GM12878 (cell line): Measurements from ENCODE around the gene ENDOD1. TPM values are rescaled to one million over a fixed set of nuclear protein-coding genes. Genes with fewer than 3 reads are reported as not detected.

Experiments used
- ATAC-seq: fragments of 200-7000 bp; cut with Tn5 transposase; 3 replicates; pipeline ENCODE4 v1.9.1; 2020; ENCODE audit warnings: mild to moderate bottlenecking, moderate library complexity
- BruUV-seq: library from RNA; stranded (reverse); fragments of 400-500 nt; replicated peaks from 2 replicates; lab custom pipeline; 2021; lab: Mats Ljungman, UMichigan
- CTCF ChIA-PET: fragments of 300-600 bp; sonication (Branson Sonifier 250); formaldehyde crosslinking; extraction: SDS; loops from one replicate; lab custom pipeline; 2021; ENCODE audit warnings: inconsistent platforms; lab: Yijun Ruan, JAX
- POLR2A ChIA-PET: fragments of 350-600 bp; formaldehyde crosslinking; extraction: SDS; loops from one replicate; lab custom pipeline; 2021; ENCODE audit warnings: inconsistent platforms; lab: Charles Lee
- RAD21 ChIA-PET: fragments of 300-600 bp; sonication (Branson Sonifier 250); formaldehyde crosslinking; loops from one replicate; lab custom pipeline; 2023; ENCODE audit warnings: antibody characterized with exemption; ENCODE audit not compliant: unreplicated experiment; lab: Charles Lee
- SMC1A ChIA-PET: fragments of 300-600 bp; sonication (Branson Sonifier 250); formaldehyde crosslinking; loops from one replicate; lab custom pipeline; 2023; ENCODE audit not compliant: unreplicated experiment, uncharacterized antibody; lab: Charles Lee
- DNase-seq: peaks from one replicate; pipeline ENCODE4 v3.0.0-alpha.2; 2011; ENCODE audit warnings: low read depth, low spot score
- FAIRE-seq: peaks from 3 replicates; lab custom pipeline; 2011; peaks lifted over from hg19 to GRCh38; lab: Jason Lieb, UNC
- H2AFZ ChIP-seq: 2 replicates; pipeline ENCODE4 v1.6.0; 2011; ENCODE audit warnings: low read depth, low read length, control low read depth; ENCODE audit not compliant: control insufficient read depth
- H3K27ac ChIP-seq: 2 replicates; pipeline ENCODE4 v1.5.1; 2011; ENCODE audit warnings: control low read depth; ENCODE audit not compliant: control insufficient read depth, insufficient read depth
- H3K27me3 ChIP-seq, 2 experiments: replicated peaks in 1 of 2; 2 replicates each; pipeline versions ENCODE4 v1.6.0 to v1.6.1; 2011; ENCODE audit warnings: low read length in 1 of 2; ENCODE audit not compliant: control insufficient read depth in 2 of 2, insufficient read depth in 2 of 2
- H3K36me3 ChIP-seq, 2 experiments: 2 replicates each; pipeline ENCODE4 v1.5.1; 2011; ENCODE audit warnings: low read length in 1 of 2; ENCODE audit not compliant: control insufficient read depth in 2 of 2, insufficient read depth in 2 of 2
- H3K4me1 ChIP-seq: 2 replicates; pipeline ENCODE4 v1.6.1; 2011; ENCODE audit warnings: mild to moderate bottlenecking, low read length, moderate library complexity, mixed read lengths; ENCODE audit not compliant: control insufficient read depth, insufficient read depth
- H3K4me2 ChIP-seq: 2 replicates; pipeline ENCODE4 v1.6.0; 2011; ENCODE audit warnings: control low read depth; ENCODE audit not compliant: control insufficient read depth, insufficient read depth
- H3K4me3 ChIP-seq: fragments of 200-600 bp; sonication (generic); 2 replicates; pipeline ENCODE4 v1.5.1; 2016
- H3K79me2 ChIP-seq: 2 replicates; pipeline ENCODE4 v1.6.0; 2011; ENCODE audit warnings: low read length; ENCODE audit not compliant: control insufficient read depth, insufficient read depth
- H3K9ac ChIP-seq: 2 replicates; pipeline ENCODE4 v1.8.0; 2011; ENCODE audit warnings: low read length, control low read depth, mixed read lengths; ENCODE audit not compliant: control insufficient read depth, insufficient read depth
- H3K9me3 ChIP-seq: replicated peaks from 3 replicates; pipeline ENCODE4 v1.5.1; 2011; ENCODE audit warnings: mild to moderate bottlenecking, low read length; ENCODE audit not compliant: control insufficient read depth, insufficient read depth
- H4K20me1 ChIP-seq: 2 replicates; pipeline ENCODE4 v1.6.0; 2011; ENCODE audit not compliant: control insufficient read depth, insufficient read depth
- CREB1 ChIP-seq: IDR thresholded peaks from 2 replicates; pipeline ENCODE4 v1.6.1; 2012; ENCODE audit warnings: low read depth, mild to moderate bottlenecking, inconsistent platforms
- EZH2 ChIP-seq: IDR thresholded peaks from 2 replicates; pipeline ENCODE4 v1.6.1; 2012; ENCODE audit warnings: low read depth, mild to moderate bottlenecking, control low read depth, inconsistent platforms, low read length, borderline replicate concordance; ENCODE audit not compliant: control insufficient read depth
- FOS ChIP-seq: IDR thresholded peaks from 3 replicates; pipeline ENCODE4 v1.6.1; 2011; ENCODE audit warnings: borderline replicate concordance; ENCODE audit not compliant: insufficient read length; ENCODE audit errors: extremely low read depth
- IKZF1 ChIP-seq: fragments of 450-650 bp; conservative IDR thresholded peaks from 2 replicates; pipeline ENCODE4 v1.6.1; 2017; ENCODE audit warnings: antibody characterized with exemption, mild to moderate bottlenecking
- MEF2B ChIP-seq: fragments of 450-650 bp; IDR thresholded peaks from 2 replicates; pipeline ENCODE4 v1.6.1; 2018; ENCODE audit warnings: mild to moderate bottlenecking, moderate library complexity; ENCODE audit not compliant: partially characterized antibody, poor library complexity, severe bottlenecking
- MYC ChIP-seq: IDR thresholded peaks from 2 replicates; pipeline ENCODE4 v1.6.1; 2011; ENCODE audit warnings: mild to moderate bottlenecking, low read length, moderate library complexity, inconsistent platforms; ENCODE audit not compliant: insufficient read depth, insufficient replicate concordance, insufficient read length, severe bottlenecking
- NFIC ChIP-seq: IDR thresholded peaks from 2 replicates; pipeline ENCODE4 v1.6.1; 2012; ENCODE audit warnings: low read depth, mild to moderate bottlenecking, inconsistent platforms, low read length, moderate library complexity
- SUPT20H ChIP-seq: IDR thresholded peaks from 2 replicates; pipeline ENCODE4 v1.6.1; 2011; ENCODE audit warnings: low read depth, mild to moderate bottlenecking, low read length, moderate library complexity, borderline replicate concordance; ENCODE audit not compliant: control insufficient read depth
- ZBED1 ChIP-seq: IDR thresholded peaks from 2 replicates; pipeline ENCODE4 v1.6.1; 2016; ENCODE audit warnings: borderline replicate concordance
- ZNF217 ChIP-seq: fragments of 450-650 bp; IDR thresholded peaks from 2 replicates; pipeline ENCODE4 v1.6.1; 2017; ENCODE audit warnings: antibody characterized with exemption, mild to moderate bottlenecking
- WGBS: methylation state at CpG from one replicate; pipeline ENCODE4 v1.1.6; 2016; ENCODE audit warnings: low lambda C conversion rate; ENCODE audit not compliant: insufficient replicate concordance, insufficient coverage; ENCODE audit errors: missing lambda C conversion rate; 5-methylcytosine and 5-hydroxymethylcytosine counted together
- in situ Hi-C: fragments of 300-500 bp; cut with MboI; formaldehyde crosslinking; loops from 9 replicates; pipeline ENCODE4 v1.14.3; 2018; ENCODE audit warnings: mixed read lengths
- intact Hi-C: fragments of 100-400 bp; cut with micrococcal nuclease; formaldehyde crosslinking; loops from one replicate; pipeline ENCODE4 v1.14.2; 2022; ENCODE audit not compliant: unreplicated experiment
- polyA plus RNA-seq, 11 experiments: library from polyadenylated mRNA; depleted of rRNA in 4 of 11; unstranded in 6 of 11; stranded (reverse) in 5 of 11; fragments of >200 nt; fragmentation: Nextera tagmentation in 4 of 11; fragmentation: Illumina TruSeq in 1 of 11; extraction: Ambion mirVana in 4 of 11; extraction: Trizol in 1 of 11; gene quantifications; 1 replicate in 1 of 11; 2 replicates in 10 of 11; pipeline versions ENCODE4 v1.2.1 to v1.2.3, GENCODE V29; 2011 to 2016; ENCODE audit warnings: inconsistent platforms in 2 of 11, missing spikeins in 2 of 11, low read depth in 1 of 11
- total RNA-seq, 4 experiments: library from RNA; depleted of rRNA in 3 of 4; stranded (reverse); fragments of >200 nt in 3 of 4; fragmentation: Illumina TruSeq in 1 of 4; extraction: Trizol in 1 of 4; gene quantifications; 2 replicates each; pipeline versions ENCODE4 v1.2.1 to v1.2.3, GENCODE V29; 2013 to 2021
- TF ChIP-seq, protein P1 (sequence below): fragments of 450-650 bp; IDR thresholded peaks from 2 replicates; pipeline ENCODE4 v1.6.1; 2017; ENCODE audit warnings: low read depth, mild to moderate bottlenecking, moderate library complexity
- TF ChIP-seq, protein P2 (sequence below): IDR thresholded peaks from 2 replicates; pipeline ENCODE4 v1.6.1; 2012; ENCODE audit warnings: low read length, inconsistent platforms
- TF ChIP-seq, protein P3 (sequence below): fragments of 450-650 bp; IDR thresholded peaks from 2 replicates; pipeline ENCODE4 v1.6.1; 2017; ENCODE audit warnings: borderline replicate concordance

ENDOD1 gene
- total and polyA plus RNA-seq, 10 of the 15 experiments (the other 5 are each of a cell fraction or from before 2014, with no cell fraction given), result 6.0 to 30.0 (median 12.1) TPM

DNA sequence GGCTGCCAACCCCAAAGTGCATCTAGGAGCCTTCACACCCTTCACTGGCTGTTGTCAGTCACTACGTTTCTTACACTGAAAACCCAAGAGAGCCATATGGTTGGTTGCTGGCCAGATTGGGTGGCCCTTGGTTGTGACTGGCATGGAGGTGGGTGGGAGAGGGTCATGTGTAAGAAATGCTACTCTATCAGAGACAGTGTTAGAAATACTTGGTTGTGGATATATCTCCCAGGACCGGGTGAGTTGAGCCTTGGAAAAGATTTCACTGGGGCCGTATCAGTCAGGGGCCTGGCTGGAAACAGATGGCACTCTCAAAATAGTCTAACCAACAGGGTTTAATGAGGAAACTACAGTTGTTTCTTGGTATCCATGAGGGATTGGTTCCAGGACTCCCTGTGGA is 15.2 kb downstream of the ENDOD1 start:
- H3K9ac ChIP-seq, result no peak overlapping the region
- H3K79me2 ChIP-seq, result no peaks in the 10 kb centered on the region
- CTCF ChIA-PET, result interaction anchor here (1.7 kb wide), 1 partner anchor 35 kb away, joined by 4 read pairs; no protein-coding TSS in a partner anchor
- POLR2A ChIA-PET, result interaction anchor here (0.8 kb wide), 1 partner anchor 10 kb away, joined by 3 read pairs; no protein-coding TSS in a partner anchor
- ATAC-seq, result no peak
- in situ Hi-C loops, result no loop called here
- intact Hi-C loops, result no loop called here
- WGBS, result 96% methylated on average over 3 of the region's 3 CpGs
- no peak for FAIRE-seq
- H3K4me1 ChIP-seq, result no peaks in the 10 kb centered on the region
- H3K4me2 ChIP-seq, result no peak overlapping the region
- TF ChIP-seq, protein P1, sequence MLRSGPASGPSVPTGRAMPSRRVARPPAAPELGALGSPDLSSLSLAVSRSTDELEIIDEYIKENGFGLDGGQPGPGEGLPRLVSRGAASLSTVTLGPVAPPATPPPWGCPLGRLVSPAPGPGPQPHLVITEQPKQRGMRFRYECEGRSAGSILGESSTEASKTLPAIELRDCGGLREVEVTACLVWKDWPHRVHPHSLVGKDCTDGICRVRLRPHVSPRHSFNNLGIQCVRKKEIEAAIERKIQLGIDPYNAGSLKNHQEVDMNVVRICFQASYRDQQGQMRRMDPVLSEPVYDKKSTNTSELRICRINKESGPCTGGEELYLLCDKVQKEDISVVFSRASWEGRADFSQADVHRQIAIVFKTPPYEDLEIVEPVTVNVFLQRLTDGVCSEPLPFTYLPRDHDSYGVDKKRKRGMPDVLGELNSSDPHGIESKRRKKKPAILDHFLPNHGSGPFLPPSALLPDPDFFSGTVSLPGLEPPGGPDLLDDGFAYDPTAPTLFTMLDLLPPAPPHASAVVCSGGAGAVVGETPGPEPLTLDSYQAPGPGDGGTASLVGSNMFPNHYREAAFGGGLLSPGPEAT, result no peak
- TF ChIP-seq IKZF1 (no peak), ZBED1 (no peak), SUPT20H (no peak), ZNF217 (no peak), NFIC (no peak), FOS (no peak), EZH2 (no peak), MEF2B (no peak), CREB1 (no peak), MYC (no peak)
- TF ChIP-seq, protein P2, sequence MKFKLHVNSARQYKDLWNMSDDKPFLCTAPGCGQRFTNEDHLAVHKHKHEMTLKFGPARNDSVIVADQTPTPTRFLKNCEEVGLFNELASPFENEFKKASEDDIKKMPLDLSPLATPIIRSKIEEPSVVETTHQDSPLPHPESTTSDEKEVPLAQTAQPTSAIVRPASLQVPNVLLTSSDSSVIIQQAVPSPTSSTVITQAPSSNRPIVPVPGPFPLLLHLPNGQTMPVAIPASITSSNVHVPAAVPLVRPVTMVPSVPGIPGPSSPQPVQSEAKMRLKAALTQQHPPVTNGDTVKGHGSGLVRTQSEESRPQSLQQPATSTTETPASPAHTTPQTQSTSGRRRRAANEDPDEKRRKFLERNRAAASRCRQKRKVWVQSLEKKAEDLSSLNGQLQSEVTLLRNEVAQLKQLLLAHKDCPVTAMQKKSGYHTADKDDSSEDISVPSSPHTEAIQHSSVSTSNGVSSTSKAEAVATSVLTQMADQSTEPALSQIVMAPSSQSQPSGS, result no peak
- TF ChIP-seq, protein P3, sequence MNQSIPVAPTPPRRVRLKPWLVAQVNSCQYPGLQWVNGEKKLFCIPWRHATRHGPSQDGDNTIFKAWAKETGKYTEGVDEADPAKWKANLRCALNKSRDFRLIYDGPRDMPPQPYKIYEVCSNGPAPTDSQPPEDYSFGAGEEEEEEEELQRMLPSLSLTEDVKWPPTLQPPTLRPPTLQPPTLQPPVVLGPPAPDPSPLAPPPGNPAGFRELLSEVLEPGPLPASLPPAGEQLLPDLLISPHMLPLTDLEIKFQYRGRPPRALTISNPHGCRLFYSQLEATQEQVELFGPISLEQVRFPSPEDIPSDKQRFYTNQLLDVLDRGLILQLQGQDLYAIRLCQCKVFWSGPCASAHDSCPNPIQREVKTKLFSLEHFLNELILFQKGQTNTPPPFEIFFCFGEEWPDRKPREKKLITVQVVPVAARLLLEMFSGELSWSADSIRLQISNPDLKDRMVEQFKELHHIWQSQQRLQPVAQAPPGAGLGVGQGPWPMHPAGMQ, result no peak
- TF ChIP-seq, all 136 proteins: peak for 0
- H4K20me1 ChIP-seq, result no peaks in the 10 kb centered on the region
- H3K9me3 ChIP-seq, result no peaks in the 10 kb centered on the region
- DNase-seq, result no peak
- peaks cover 0 to 4% of the 10 kb centered on the region in 2 experiments; a peak in 1 of 4 replicates for H3K36me3 ChIP-seq
- no peak overlapping the region for H3K4me3 ChIP-seq
- H2AFZ ChIP-seq, result no peak overlapping the region
- ChIA-PET RAD21 (no interaction called here), SMC1A (interaction anchor here (0.7 to 1.0 kb wide), 2 partner anchors 9 to 33 kb away, joined by 3 read pairs; no protein-coding TSS in a partner anchor)
- H3K27ac ChIP-seq, result no peak overlapping the region
- no TSS peak for BruUV-seq
- H3K27me3 ChIP-seq, result no peaks in the 10 kb centered on the region
